Esophagus muscularis mucosa (tissue), 2 donors: ENCODE data around the gene RPS19BP1.

Source experiments
- POLR2A ChIP-seq: fragments of 450-650 bp; IDR thresholded peaks from one replicate; pipeline ENCODE4 v1.6.1; 2017; ENCODE audit warnings: antibody characterized with exemption, moderate library complexity, mild to moderate bottlenecking, low read depth
- POLR2AphosphoS5 ChIP-seq, 2 donors: sonication (generic); formaldehyde crosslinking; IDR thresholded peaks; one replicate each; pipeline ENCODE4 v1.6.1; 2017; ENCODE audit warnings: antibody characterized with exemption in 2 of 2

DNA sequence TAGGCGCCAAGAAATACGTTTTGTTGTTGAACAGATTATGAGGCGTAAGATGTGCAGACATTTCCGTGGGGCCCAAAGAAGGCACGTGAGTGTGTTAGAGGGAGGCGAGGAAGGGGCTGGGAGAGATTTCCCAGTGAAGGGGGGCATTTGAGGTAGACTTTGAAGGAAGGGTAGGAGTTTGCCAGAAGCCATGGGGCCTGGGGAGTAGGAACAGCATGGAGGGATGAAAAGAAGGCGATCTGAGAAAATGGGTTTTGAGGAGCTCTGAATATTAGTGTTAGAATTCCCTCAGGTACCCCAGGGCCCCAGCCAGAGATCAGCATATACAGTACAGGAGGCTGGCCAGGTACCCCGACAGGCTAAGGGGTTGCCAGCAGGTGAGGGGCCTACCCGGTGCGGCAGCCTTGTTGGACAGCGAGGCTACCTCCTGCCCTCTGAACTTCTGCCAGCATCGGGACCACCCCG lies 30.9 kb downstream of the RPS19BP1 start:
- TF ChIP-seq POLR2AphosphoS5 (IDR thresholded peaks at IDR 0.05), result no peak
- TF ChIP-seq POLR2A, result no peak
